Umbilical cord (tissue), 2 donors: ENCODE data around the gene CSF2RB. TPM values are rescaled to one million over a fixed set of nuclear protein-coding genes. Genes with fewer than 3 reads are reported as not detected.

Source experiments
- DNase-seq: peaks from one replicate; pipeline ENCODE4 v3.0.0-alpha.2; 2015; ENCODE audit warnings: low spot score
- total RNA-seq: library from RNA; depleted of rRNA; stranded (reverse); fragments of >200 nt; gene quantifications from one replicate; pipeline ENCODE4 v1.2.3, GENCODE V29; 2014; ENCODE audit warnings: low replicate concordance; ENCODE audit not compliant: insufficient read depth

The CSF2RB gene
- 8.7 TPM for total RNA-seq

DNA sequence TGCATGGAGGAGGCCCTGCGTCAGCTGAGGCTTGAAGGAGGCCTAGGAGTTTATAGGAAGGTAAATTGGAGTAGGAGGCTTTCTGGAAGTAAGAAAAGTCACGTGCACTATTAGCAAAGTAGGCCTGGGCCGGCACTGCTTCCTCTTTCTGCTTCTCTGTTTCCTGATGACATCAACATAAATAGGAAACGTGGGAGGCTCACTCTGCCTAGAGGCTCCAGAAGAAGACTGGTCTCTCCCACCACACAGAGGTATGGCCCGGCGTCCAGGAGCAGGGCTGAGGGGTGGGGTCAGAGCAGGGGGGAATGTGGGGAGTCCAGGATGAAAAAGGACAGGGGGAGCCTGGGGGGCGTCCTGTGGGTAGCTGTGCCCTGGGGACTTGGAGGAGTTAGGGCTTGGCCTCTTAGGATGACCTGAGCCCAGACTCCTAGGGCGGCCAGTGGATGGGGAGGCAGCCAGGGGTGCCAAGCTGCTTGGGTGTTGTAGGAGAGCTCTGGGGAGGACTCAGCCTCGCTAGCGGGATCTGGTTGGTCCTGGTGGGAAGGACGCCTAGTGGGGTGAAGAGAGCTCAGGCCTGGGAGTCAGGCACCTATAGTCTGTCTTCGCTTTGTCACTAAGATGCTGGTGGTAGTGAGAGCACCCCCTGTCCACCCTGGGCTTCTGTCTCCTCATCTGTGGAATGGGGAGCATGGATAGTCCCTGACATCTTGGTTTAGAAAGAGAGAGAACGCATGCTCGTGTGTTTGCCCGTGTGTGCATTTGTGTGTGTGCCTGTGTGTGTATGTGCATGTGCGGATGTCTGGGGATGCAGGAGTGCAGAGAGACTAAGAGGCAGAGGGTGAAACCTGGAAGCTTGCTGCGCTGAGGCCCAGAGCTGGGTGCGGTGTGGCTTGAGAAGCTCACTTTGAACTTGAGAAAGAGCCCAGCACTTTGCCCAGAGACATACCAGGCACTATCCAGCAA lies at the start of gene CSF2RB:
TSS of gene CSF2RB (plus strand) at position 202 of the 963 bp plus-strand sequence. CDS start 8,580 bp downstream, outside the sequence.
- peak; percentile 48 for DNase-seq

DNA sequence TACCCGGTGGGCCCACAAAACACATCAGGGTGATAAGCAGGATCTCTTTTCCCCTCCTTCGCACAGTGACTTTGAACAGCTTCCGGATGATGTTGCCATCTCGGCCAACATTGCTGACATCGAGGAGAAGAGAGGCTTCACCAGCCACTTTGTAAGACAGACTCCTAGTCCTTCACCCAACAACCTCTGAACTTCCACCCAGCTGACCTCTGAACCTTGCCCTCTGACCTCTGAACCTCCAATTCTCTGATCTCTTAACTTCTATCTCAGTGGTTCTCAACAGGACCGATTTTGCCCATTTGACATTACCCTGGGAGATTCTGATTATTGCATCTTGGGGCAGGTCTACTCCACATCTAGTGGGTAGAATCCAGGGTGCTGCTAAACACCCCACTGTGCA lies 49.4 kb upstream of the CSF2RB start:
- DNase-seq, result no peak

DNA sequence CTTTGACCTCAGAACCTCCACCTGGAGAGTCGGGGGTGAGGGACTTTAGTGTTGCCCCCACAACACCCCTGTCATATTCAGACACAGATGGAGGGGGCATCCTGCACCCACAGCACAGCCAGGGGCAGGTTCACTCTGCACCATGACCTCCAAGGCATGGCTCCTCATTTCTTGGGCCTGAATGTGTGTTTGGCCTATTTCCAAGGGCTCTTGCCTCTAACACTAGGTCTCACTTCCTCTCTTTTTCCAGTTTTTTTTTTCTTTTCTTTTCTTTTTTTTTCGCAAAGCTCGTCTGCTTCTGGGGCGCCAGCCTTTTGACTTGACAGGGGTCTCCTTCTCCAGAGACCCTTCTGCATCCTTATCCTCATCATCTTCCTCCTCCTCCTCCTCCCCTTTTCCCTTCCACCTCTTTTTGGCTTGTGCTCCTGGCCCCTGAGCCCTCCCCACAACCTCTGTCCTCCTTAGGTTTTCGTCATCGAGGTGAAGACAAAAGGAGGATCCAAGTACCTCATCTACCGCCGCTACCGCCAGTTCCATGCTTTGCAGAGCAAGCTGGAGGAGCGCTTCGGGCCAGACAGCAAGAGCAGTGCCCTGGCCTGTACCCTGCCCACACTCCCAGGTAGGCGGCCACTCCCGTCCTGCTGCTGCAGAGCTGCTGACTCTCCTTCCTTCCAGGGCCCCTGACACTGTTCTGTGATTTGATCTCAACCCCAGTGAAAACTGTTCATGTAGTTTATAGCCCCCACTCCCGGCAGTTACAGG lies 48.8 kb upstream of the CSF2RB start:
- DNase-seq, result no peak

DNA sequence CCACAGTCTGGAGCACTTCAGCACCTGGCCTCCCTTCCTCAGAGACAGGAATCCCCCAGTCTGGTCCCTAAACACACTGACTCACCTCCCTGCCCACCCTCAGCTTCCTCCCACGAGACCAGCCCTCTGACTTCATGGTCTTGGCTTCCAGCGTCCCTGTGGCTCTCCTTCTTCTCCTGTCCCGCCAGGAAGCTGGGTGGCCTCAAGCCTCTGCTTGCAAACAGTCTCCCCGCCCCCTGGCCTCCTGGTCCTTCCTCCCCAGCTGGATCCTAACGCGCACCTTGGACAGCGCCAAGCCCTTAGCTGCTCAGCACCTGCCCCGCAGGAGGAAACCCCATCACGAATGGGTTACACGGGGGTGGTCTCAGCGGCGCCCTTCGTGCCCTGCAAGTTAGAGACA lies 48.1 kb upstream of the CSF2RB start:
- DNase-seq, result no peak

DNA sequence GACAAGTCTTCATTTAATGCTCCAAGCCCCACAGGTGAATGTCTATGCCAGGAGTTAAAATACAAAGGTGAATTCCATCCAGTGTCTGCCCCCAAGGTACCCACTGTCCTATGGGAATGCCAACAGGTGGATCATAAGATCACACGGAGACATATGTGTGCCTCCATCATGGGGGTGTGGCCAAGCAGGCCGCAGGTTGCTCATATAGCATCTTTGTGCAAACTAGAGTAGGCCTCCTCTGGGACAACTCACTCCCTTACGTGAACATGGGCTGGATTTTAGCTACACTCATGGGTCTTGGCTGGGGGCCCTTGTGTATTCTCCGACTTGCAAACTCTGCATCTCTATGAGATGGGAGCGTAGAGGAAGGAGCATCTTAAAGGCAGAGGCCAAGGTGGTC lies 45.7 kb upstream of the CSF2RB start:
- DNase-seq, result no peak

DNA sequence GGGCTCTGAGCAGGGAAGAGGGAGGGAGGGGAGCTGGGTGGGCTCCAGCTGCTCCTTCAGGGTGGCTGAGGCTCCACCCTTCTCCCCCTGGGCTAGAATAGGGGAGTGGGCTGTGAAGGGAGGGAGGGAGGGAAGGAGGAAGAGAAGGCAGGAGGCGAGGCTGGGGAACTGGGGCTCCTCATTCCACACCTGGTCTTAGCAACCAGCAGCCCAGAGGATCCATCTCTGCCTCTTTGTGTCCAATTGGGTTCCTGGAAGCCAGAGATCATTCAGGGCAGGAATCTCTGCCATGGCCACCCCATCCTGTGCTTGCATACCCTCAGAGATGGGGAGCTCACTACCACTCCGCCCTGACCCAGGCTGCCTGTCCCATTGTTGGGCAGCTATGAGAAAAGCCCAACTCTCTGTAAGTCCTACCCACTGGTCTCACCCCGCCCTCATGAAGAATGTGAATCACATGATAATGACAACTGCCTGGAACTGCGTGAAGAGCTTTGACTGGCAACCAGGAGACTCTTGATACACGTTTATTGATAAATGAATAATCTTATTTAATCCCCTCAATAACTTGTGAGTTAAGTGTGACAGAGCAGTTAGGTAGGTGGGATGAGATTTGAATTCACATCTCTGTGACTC lies 44.8 kb upstream of the CSF2RB start:
- no peak for DNase-seq

DNA sequence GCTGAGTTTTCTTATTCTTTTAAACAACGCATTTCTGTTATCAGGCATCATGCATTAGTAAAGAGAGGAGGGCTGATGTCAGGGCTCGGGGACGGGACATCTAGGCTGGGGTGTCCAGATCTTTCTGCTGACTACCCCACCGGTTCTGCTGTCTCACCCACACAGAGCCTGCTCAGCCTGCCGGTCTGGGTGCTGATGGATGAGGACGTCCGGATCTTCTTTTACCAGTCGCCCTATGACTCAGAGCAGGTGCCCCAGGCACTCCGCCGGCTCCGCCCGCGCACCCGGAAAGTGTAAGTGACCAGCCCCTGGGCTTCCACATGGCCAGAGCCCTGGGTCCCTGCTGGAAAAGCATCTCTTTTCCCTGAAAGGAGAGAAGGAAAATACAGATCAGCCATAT lies 43.2 kb upstream of the CSF2RB start:
- DNase-seq, result peak; percentile 23

DNA sequence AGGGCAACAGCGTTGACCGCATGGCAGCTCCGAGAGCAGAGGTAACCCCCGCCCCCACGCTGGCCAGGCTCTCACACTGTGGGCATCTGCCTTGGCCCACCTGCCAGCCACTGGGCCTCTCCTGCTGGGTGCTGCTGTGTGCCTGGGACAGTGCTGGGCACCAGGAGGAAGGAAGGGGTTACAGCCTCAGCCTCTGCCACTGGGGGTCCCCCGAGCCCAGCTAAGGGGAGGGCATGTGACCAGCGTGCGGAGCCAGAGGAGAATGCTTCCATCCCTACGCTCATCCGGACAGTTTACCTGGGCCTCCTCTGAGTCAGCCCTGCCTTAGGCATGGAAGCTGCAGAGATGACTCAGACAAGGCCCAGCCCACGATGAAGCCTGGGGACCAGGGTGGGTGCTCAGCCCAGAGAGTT lies 41.8 kb upstream of the CSF2RB start:
- peak; percentile 18 for DNase-seq

DNA sequence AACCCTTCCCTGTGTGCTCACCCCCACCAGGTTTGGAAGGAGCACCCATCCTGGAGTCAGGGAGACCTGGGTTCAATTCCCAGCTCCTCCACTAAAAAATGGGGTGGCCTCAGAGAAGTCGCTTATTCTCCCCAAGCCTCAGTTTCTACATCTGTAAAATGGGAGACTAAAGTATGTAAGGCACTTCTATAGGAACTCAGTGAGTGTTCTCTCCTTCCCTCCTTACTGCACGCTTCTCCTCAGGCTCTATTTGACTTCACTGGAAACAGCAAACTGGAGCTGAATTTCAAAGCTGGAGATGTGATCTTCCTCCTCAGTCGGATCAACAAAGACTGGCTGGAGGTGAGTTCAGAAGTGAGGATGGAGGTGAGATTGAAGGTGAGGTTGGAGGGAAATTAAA lies 41.3 kb upstream of the CSF2RB start:
- DNase-seq, result no peak

DNA sequence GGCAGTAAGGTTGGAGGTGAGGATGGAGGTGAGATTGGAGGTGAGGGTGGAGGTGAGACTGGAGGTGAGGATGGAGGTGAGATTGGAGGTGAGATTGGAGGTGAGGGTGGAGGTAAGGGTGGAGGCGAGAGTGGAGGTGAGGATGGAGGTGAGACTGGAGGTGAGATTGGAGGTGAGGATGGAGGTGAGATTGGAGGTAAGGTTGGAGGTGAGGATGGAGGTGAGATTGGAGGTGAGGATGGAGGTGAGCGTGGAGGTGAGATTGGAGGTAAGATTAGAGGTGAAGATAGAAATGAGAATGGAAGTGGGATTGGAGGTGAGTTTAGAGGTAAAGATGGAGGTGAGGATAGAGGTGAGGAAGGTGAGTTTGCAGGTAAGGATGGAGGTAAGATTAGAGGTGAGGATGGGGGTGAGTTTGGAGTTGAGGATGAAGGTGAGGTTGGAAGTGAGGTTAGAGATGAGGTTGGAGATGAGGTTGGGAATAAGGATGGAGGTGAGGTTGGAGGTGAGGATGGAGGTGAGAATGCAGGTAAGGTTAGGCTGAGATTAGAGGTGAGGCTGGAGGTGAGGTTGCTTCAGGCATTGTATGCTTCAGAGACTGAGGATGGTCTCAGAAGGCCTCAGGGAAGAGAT lies 40.4 kb upstream of the CSF2RB start:
- DNase-seq, result no peak

DNA sequence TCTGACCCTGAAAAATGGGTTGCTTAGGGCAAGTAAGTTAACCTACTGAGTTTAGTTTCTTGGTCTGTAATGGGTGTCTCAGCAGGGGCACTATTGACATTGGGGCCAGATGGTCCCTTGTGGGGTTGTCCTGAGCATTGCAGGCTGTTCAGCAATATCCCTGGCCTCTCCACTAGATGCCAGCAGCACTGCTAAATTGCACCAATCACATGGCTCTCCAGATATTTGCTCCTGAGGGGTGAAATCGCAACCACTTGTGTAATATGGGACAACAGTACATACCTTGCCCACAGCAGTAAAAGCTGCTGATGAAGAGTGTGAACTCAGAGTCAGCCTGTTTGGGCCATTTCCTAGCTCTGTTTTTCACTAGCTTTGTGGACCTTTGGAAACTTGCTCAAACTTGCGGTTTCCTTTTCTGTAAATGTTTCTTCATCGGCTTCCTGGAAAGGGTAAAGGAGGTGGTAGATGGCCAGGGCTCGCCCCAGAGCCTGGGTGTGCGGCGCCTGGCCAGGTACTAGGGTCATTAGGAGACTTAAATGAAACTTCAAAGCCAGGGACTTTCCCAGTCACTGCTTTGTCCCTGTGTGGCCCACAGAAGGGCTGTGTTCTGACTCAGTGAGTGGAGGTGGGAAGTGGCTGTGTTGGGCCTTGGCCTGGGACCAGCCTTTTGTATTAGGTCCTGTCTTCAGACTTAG lies 39.7 kb upstream of the CSF2RB start:
- DNase-seq, result peak; percentile 78

DNA sequence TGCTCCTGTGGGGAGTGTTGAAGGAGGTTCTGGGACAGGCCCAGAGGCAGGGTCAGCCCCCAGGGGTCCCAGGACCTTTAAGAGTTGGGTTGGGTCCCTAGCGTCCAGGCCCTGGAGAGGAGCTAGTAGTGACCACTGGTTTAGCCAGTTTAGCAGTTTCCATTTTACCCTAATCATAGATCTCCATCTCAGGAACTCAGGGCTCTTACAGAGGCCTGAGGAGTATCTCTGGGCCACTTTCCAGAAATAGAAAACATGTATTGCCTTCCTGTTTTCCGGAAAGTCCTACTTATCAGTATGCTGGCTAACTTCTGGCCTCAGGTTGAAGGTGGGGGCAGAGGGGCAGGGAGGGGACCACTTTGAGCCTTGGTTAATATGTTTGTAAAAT lies 39.1 kb upstream of the CSF2RB start:
- peak; percentile 5 for DNase-seq

DNA sequence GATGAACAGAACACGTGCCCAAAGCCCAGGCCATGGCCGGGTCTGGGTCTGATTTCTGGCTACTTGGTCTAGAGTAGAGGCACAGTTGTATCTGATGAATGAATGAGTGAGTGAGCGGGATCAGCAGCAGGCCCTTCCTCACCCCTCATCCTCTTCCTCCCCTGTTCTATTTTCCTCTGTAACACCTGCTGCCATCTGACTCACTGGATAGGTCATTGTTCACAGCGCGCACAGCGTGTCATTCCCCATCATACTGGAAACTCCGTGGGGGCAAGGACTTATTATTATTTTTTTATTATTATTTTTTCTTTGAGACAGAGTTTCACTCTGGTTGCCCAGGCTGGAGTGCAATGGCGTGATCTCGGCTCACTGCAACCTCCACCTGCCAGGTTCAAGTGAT lies 38.7 kb upstream of the CSF2RB start:
- no peak for DNase-seq

DNA sequence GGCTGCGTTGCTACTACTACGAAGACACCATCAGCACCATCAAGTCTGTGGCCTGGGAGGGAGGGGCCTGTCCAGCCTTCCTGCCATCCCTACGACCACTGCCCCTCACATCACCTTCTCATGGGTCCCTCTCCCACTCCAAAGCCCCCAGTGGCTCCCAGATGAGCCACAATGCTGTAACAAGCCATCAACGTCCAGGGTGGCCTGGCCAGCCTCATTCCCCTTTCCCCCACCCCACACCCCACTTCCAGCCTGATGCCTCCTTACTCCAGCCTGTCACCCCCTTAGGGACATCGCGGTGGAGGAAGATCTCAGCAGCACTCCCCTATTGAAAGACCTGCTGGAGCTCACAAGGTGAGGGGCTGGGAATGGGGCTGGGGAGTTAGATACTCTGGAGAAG lies 37.7 kb upstream of the CSF2RB start:
- no peak for DNase-seq

DNA sequence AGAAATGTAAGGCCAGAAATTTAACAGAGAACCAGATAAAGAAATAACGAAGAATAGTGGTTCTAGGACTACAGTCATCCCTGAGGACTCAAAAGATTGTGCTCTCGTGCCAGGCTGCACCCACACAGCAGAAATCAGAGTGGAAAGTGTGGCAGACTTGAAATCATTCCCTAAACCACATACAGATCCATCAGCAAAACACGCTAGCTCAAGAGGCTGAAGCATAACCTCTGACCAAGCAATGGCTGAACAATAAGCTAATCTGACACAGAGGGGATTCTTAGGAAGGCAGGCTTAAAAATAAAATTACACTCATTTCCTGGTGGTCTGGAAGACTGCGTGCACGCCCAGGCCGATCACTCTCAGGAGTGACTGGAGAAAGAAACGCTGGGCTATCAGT lies 33.7 kb upstream of the CSF2RB start:
- no peak for DNase-seq

DNA sequence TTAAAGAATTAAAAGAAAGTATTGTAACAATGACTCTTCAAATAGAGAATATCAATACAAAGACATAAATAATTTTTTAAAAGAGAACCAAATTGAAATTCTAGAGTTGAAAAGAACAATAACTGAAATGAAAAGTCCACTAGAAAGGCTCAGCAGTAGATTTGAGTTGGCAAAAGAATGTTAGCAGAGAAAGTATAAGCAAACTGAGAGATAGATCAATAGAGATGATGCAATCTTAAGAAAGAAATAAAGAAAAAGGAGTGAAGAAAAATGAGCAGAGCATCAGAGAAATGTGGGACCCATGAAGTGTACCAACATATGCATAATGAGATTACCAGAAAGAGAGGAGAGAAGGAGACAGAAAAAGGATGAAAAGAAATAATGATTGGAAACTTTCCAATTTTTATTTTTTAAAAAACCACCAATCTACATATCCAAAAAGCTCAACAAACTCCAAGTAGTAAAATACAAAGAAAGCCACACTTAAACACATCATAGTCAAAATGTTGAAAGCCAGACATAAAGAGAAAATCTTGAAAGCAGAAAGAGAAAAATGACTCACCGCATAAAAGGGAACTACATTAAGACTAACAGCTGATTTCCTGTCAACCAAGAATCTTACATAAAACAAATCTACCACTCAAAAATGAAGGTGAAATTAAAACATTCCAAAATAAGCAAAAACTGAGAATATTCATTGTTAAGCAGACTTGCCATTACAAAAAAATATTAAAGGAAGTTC lies 31.8 kb upstream of the CSF2RB start:
- no peak for DNase-seq

DNA sequence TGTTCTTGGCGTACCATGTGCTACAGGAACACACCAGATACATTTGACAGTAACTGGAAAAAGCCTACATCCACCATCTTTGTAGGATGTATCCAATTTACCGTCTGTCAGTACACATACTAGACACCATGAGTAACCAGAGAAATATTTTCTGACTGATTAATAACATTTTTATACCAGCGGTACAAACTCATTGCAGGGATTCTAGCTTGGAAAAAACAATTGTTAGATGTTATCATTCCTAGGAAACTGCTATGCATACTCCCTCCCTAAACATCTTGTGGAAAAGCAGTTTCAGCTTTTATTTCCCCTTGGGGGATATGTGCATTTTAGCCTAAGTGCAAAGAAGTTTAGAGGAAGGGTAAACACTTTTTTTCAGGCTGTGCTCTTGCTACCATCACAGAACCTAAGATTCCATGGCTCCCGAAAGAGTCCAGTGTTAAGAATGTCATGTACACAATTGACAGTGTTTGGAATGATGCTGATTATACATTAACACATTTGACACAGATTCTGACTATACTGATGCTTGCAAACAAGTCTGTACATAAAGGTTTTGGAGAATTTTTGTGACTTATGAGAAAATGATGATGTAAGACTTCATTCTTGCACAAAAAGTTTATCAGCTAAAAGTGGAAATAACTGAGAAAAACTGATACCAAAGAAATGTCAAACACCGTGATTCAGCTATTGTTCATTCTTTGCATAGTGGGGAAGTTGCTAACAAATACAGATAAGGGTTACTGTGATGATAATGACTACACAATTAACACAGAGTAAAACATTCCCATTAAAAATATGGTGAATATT lies 28.9 kb upstream of the CSF2RB start:
- DNase-seq, result no peak

DNA sequence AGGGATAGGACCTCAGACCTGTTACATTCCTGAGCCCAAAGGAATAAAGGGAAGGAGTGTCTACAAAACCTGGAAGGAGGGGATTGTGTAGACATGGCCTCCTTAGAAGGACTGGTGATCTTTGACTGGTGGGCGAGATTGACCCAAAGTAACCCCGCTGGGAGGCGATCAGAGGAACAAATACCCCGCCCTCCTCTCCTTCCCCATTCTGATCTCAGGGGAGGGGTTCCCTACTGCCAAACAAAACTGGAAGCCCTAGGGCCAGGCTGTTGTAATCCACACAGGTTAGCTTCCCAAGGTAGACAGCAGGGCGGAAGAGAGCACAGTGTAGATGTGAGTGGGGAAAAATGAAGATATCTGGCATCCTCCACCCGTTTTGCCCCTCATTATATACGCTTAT lies 28.0 kb upstream of the CSF2RB start:
- DNase-seq, result no peak

DNA sequence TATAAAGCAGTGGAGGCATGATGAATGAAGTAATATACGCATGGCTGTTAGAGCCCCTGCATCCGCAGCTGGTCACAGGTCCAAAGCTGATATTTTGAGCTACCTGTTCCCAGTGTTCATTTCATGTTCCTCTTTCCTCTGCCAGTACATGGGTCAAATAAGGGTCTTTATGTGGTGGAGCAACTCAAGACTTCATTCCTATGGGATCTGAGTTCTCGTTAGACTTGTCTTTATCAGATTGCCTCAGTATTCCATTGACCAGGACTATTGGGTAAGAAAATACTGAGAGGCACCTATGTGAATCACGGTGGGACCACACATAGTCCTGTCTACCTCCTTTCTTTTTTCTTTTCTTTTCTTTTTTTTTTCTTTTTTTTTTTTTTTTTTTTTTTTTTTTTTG lies 27.4 kb upstream of the CSF2RB start:
- DNase-seq, result no peak

DNA sequence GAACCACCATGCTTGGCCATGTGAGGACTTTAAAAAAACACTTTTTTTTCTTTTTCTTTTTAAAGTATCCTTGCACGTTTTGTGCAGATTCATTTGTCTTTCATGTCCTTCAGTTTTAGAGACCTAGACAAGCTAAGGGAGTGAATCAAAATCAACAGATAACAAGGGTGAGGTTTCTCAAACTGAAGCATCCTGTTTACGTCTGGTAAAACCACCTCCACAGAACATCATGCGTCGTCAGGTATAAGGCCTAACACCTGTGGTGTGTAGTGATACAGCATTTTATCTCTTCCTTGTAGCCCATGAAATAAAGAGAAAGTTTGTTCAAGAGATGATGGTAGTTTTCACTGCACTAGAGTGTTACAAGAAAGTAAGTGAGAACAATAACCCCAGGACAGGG lies 26.3 kb upstream of the CSF2RB start:
- DNase-seq, result no peak
